Fibroblast of the aortic adventitia (primary cell): ENCODE results near the gene PHACTR1. TPM values are rescaled to one million over a fixed set of nuclear protein-coding genes. Genes with fewer than 3 reads are reported as not detected.

Source experiments
- DNase-seq: peaks from one replicate; pipeline ENCODE4 v3.0.0-alpha.2; 2010; ENCODE audit warnings: low read depth
- H3K4me3 ChIP-seq: 2 replicates; pipeline ENCODE4 v1.5.1; 2011; ENCODE audit warnings: low read depth, mild to moderate bottlenecking, control low read depth, low read length, moderate library complexity
- CTCF ChIP-seq: IDR thresholded peaks from 2 replicates; pipeline ENCODE4 v1.5.1; 2011; ENCODE audit warnings: mild to moderate bottlenecking, low read length, control low read depth, inconsistent platforms; ENCODE audit not compliant: insufficient read depth
- total RNA-seq: library from RNA; depleted of rRNA; stranded (reverse); fragments of >200 nt; gene quantifications from 2 replicates; pipeline ENCODE4 v1.2.3, GENCODE V29; 2012; ENCODE audit warnings: low replicate concordance

The PHACTR1 gene
- total RNA-seq, 1 donor = 0.99 TPM

GRCh38 chr6:12903246-12903645, 186.7 kb downstream of the PHACTR1 start:
- no peak overlapping the region for H3K4me3 ChIP-seq
- no peak for TF ChIP-seq CTCF
- no peak for DNase-seq

GRCh38 chr6:12909833-12910232, 193.3 kb downstream of the PHACTR1 start:
- no peak for DNase-seq
- H3K4me3 ChIP-seq = no peak overlapping the region
- no peak for TF ChIP-seq CTCF

- H3K4me3 ChIP-seq = no peak overlapping the region
- peak; percentile 45 for TF ChIP-seq CTCF
- DNase-seq = peak; percentile 57
Measured at GRCh38 chr6:12911427-12911826, 194.9 kb downstream of the PHACTR1 start.

GRCh38 chr6:12913201-12913600, 196.6 kb downstream of the PHACTR1 start:
- no peak overlapping the region for H3K4me3 ChIP-seq
- TF ChIP-seq CTCF = no peak
- no peak for DNase-seq

DNA sequence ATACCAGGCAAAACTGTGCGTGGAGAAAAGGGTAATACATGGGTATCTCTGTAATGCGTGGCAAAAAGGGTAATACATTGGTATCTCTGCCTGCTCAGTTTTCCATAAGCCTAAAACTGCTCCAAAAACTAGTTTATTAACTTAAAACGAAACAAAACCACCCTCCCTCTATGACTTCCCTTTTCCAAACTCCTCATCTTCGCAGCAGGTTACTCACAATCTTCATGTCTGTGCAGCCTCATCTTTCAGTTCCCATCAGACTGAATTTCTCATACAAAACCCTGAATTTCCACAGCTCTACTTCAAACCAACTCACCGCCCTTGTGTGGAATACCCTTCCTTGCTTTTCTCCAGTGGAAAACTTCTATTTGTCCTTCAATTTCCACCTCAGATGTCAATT, 199.4 kb downstream of the PHACTR1 start:
- no peak for DNase-seq
- no peak for TF ChIP-seq CTCF
- no peak overlapping the region for H3K4me3 ChIP-seq

DNA sequence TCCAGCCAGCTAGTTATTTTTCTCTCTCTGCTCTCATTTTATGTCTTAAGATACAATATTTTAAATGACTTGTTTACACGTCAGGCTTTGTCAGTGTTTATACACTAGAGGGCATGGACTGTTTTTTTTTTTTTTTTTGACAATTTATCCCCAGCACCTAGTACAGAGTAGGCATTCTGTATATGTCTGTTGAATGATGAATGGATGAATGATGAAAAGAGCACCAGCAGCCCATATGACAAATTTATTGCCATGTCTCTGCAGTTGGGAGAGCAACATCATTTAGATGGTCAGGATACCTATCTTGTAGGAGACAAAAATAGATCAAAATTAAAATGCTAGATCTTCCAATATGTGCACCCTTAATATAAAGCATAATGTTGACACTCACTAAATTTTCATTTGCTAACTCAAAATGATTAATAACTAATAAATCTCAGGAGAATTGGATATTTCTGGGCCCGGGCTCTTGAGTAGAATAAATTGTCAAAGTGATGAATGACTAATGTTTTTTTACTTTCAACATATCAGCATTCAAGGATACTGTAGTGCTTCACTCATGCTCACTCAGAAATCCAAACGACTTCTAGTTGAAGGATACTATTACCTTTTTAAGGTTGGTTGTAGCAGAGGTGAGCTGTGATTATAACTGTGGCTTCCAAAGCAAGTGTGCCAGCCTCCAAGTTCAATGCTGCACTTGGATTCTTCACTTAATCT, 200.0 kb downstream of the PHACTR1 start:
- DNase-seq = no peak
- TF ChIP-seq CTCF = no peak
- no peak overlapping the region for H3K4me3 ChIP-seq

DNA sequence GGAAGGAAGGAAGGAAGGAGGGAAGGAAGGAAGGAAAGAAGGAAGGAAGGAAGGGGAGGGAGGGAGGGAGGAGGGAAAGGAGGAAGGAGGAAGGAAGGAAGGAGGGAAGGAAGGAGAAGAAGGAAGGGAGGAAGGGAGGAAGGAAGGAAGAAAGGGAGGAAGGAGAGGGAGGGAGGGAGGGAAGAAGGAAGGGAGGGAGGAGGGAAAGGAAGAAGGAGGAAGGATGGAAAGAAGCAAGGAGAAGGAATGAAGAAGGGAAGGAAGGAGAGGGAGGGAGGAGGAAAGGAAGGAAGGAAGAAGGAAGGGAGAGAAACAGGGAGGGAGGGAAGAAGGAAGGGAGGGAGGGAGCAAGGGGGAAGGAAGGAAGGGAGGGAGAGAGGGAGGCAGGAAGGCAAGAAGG, 204.9 kb downstream of the PHACTR1 start:
- H3K4me3 ChIP-seq = no peak overlapping the region
- DNase-seq = no peak
- no peak for TF ChIP-seq CTCF
